GM12892 (cell line): ENCODE data around the gene TLE5.
"Not testable (repeated sequence)": the region's sequence is repeated elsewhere in the genome, so short reads cannot be mapped to it uniquely, and the experiment has no call there.

Source experiments
- DNase-seq: peaks from one replicate; pipeline ENCODE4 v3.0.0; 2011; ENCODE audit not compliant: insufficient read length
- FAIRE-seq: peaks from 2 replicates; lab custom pipeline; 2011; peaks lifted over from hg19 to GRCh38; lab: Jason Lieb, UNC
- POLR2A ChIP-seq: IDR thresholded peaks from 2 replicates; pipeline ENCODE4 v1.6.1; 2011; ENCODE audit warnings: low read depth, low read length, control low read depth
- POLR2AphosphoS5 ChIP-seq: IDR thresholded peaks from 2 replicates; pipeline ENCODE4 v1.6.1; 2011; ENCODE audit warnings: low read depth, low read length, control low read depth
- TAF1 ChIP-seq: IDR thresholded peaks from 2 replicates; pipeline ENCODE4 v1.6.1; 2011; ENCODE audit warnings: low read depth, mild to moderate bottlenecking, control low read depth, low read length, borderline replicate concordance

The TLE5 gene

DNA sequence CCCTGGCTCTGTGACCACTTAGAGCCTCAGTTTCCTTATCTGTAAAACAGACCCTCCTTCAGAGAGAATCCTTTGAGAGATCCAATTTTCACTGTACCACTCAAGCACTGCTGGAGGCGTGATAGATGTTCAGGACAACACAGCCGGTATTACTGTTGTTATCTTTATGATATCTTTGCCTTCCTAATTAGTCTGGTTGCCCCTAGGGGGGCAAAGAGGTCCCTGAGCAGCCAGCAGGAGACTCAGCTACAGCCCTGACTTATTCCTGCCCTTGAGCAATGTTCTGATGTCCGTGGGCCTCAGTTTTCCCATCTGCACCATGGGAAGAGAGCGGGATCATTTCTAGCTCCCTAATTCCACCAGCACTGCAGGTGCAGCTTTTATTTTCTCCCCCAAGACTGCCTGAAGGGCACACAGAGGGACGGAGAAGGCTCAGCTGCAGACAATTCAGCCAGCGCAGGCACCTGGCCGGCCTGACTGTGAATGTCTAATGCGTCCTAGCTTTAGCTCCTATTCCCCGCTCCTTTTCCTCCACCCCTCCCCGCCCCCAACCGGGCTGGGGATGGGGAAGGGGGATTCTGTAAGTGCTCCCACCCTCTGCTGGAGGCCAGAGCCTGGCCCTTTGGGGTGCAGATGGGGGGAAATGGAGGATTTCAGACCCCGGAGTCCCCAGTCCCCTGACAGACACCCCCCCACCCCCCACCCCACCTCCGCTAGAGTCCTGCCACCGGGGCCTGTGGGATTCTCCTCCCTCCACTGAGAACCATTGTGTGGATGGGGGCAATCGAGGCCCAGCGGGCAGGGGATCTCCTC, 16.2 kb downstream of the TLE5 start:
- no peak for DNase-seq

DNA sequence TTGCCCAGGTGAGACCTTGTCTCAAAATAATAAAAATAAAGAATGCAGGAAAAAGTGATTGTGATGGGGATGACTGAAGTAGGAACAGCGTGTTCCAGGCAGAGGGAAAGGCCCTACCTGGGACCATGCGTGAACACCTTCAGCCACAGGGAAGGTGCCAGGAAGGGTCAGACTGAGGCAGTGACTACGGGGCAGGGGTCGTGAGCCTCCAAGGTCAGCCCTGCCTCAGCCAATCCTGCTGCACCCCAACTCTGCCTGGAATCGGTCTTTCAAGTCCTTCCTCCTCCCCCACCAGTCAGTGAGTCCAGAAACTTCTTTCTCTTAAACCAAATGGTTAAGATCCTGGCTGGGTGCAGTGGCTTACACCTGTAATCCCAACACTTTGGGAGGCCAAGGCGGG, 17.1 kb downstream of the TLE5 start:
- TF ChIP-seq POLR2A: no peak
- no peak for TF ChIP-seq POLR2AphosphoS5
- TF ChIP-seq TAF1: no peak
- no peak for FAIRE-seq
- DNase-seq: no peak

More for the DNA sequence above, 16.2 kb downstream of the TLE5 start:
- TF ChIP-seq TAF1: no peak
- TF ChIP-seq POLR2A: no peak
- TF ChIP-seq POLR2AphosphoS5: no peak
- no peak for FAIRE-seq

DNA sequence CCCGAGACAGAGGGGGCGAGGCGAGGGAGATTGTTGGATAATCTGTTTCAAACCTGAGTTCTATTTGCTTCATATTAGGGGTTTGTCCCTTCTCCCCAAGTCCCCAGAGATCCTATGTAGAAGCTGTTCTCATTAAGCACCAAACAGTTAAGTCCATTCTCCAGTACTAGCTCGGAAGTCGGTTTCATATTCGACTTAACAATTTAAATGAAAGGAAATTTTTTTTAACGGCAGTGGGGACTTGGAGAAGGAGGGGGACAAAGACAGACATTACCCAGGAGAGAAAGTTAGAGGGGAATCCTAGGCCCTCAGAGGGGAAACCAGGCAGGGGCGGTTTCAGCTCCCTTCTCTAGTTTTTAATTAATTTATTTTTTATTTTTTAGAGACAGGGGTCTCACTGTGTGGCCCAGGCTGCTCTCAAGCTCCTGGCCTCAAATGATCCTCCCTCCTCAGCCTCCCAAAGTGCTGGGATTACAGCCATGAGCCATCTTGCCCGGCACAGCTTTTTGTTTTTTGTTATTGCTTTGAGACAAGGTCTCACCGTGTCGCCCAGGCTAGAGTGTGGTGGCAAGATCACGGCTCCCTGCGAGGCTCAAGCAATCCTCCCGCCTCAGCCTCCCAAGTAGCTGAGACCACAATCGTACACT, 19.6 kb downstream of the TLE5 start:
- no peak for DNase-seq
- FAIRE-seq: no peak

DNA sequence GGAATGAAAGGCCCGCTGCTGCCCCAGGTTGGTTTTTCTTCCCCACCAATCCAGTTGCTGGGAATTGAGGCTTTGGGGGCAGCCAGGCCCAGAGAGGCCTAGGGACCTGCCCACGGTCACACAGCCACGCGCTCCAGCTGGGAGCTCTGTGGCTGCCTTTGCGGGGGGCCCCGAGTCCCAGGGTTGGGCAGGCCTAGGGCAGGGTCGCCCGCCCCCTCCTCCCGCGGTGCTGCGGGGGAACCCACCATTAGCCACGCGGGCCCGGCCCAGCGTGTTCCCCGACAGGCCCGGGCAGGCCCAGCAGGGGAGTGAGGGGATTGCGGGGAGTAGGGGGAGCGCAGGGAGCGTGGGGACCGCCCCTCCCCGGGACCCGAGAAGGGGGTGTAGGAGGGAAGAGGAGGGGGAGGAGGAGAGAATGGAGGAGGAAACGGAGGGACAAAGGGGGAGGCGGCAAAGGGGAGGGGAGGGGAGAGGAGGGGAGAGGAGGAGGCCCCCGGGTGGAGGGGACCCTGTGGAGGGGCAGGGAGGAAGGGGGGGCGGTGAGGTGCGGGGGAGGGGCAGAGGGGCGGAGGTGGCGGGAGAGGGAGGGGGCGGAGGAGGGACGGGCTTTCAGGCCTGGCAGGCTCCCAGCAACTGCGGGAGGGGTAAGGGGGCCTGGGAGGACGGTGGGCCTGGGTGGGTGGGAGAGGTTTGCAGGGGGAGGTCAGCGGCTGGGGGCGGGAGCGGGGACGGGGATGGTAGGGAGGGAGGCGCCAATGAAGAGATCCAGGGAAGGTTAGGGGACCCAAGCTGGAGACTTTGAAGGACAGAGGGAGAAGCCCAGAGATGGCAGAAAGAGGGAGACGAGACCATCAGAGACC, 20.3 kb downstream of the TLE5 start:
- DNase-seq (no peak), FAIRE-seq (no peak)
- TF ChIP-seq POLR2AphosphoS5 (no peak), POLR2A (no peak), TAF1 (no peak)

More for the DNA sequence above, 19.6 kb downstream of the TLE5 start:
- TF ChIP-seq POLR2A: no peak
- no peak for TF ChIP-seq TAF1
- no peak for TF ChIP-seq POLR2AphosphoS5

DNA sequence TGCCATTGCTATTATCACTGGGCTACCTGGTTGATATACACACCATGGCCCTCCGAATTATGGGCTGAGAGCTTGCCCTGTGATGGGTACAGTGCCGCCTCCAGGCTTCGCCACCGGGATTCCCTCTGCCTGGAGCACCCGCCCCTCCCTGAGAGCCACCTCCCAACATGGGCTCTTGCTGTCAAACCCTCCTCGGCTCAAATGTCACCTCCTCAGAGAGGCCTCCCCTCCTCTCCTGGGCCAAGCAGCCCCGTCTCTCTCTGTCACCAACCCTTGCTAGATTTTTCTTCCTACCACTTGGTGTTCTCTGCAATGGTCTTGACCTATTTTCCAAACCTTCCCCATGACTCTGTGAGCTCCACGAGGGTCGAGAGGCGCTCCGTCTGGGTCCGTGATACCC, 21.0 kb downstream of the TLE5 start:
- no peak for FAIRE-seq

DNA sequence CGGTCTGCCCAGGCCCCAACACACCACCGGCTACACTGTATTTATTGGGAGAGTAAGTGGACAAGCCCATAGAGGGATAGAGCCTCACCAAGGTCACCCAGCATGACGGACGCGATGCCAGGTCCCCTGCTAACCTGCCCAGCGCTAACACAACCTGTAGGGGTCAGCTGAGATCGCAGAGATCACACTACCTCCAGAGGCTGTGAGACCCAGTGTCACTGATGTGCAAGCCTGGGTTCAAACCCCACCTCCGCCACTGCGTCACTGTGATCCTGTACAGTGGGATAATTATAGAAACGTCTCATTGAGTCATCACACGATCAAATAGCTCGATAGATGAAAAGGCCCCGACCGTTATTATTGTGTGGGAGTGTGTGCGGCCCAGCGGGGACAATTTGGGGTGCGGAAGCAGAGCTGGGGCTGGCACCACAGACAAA, 22.6 kb downstream of the TLE5 start:
- TF ChIP-seq POLR2A (no peak), POLR2AphosphoS5 (no peak), TAF1 (no peak)
- FAIRE-seq (no peak), DNase-seq (no peak)

More for the DNA sequence above, 21.0 kb downstream of the TLE5 start:
- DNase-seq: no peak
- TF ChIP-seq POLR2A (no peak), TAF1 (no peak), POLR2AphosphoS5 (no peak)

DNA sequence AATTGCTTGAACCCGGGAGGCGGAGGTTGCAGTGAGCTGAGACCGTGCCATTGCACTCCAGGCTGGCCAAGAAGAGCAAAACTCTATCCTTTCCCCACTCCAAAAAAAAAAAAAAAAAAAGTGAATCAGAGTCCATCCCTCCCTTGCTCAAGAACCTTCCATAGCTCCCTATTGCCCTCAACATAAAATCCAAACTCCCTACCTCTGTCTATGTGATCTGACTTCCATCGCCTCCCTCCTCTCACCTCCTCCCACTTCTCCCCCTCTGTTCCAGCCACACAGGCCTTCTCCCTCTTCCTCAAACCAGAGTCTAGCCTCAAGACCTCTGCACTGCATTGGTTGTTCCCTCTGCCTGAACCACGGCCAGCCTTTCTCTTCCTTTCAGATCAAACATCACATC, 23.2 kb downstream of the TLE5 start:
- FAIRE-seq: no peak

DNA sequence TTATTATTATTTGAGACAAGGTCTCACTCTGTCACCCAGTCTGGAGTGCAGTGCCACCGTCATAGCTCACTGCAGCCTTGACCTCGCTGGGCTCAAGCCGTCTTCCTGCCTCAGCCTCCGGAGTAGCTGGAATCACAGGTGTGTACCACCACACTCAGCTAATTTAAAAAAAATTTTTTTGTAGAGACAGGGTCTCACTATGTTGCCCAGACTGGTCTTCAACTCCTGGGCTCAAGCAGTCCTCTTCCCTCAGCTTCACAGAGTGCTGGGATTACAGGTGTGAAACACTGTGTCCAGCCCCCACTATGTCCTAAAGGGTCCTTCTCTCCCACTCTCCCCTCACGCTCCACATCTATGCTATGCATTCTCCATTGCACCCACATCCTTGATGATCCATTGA, 24.1 kb downstream of the TLE5 start:
- DNase-seq: no peak
- FAIRE-seq: no peak
- TF ChIP-seq TAF1: no peak
- no peak for TF ChIP-seq POLR2AphosphoS5
- TF ChIP-seq POLR2A: no peak

More for the DNA sequence above, 23.2 kb downstream of the TLE5 start:
- TF ChIP-seq POLR2AphosphoS5: no peak
- TF ChIP-seq TAF1: no peak
- TF ChIP-seq POLR2A: no peak
- DNase-seq: no peak

DNA sequence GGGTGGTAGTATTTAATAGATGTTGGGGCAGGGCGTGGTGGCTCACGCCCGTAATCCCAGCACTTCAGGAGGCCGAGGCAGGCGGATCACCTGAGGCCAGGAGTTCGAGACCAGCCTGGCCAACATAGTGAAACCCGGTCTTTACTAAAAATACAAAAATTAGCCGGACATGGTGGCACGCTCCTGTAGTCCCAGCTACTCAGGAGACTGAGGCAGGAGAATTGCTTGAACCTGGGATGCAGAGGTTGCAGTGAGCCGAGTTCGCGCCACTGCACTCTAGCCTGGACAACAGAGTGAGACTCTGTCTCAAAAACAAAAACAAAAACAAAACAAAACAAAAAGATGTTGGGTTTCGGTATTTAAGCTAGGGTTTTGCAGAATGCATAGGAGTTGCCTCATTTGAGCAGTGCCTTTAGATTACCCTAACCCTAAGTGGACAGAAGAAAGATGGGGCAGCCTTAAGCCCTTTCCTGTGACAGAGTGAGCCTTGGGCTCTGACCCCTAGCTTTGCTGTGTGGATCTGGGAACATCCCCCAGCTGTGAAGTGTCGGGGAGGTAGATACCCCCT, 25.2 kb downstream of the TLE5 start:
- not testable (repeated sequence) for DNase-seq, FAIRE-seq

DNA sequence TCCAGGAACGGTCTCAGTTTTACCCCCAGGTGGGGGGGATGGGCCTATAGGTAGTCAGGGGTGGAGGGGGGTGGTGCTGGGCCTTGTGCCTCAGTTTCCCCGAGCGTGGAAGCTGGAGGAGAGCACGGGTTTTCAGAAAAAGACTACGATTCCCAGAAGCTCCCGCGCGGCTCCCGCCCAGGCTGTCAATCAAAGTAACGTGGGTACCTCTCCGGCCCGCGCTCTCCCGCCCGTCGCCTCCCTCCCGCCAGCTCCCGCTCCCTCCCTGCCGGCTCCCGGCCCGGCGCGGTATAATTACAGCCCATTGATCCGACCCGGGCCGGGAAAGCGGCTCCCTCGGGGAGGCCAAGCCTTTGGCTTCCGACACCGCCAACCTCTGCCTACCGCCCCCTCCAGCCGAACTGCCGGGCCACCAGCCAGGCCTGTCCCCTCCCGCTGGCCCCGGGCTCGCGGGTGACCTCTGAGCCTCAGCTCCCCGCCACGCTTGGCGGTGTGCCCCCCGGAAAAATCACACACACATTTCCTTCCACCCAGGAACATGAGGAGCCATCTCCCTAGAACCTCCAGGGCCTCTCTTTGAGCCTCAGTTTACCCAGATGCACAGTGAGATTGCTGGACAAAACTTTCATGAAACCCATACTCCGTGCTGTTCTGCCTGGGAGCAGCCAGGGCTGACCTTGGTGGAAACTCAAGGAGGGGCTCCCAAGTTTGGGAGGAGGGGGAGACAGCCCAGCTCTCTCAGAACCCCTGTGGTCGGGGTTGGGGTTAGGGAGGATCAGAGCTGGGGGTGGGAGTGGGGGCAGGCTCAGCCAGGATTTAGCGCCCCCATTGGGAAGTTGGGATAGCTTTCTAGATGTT, 25.9 kb downstream of the TLE5 start:
- FAIRE-seq: peak; percentile 63
- no peak for TF ChIP-seq POLR2AphosphoS5

DNA sequence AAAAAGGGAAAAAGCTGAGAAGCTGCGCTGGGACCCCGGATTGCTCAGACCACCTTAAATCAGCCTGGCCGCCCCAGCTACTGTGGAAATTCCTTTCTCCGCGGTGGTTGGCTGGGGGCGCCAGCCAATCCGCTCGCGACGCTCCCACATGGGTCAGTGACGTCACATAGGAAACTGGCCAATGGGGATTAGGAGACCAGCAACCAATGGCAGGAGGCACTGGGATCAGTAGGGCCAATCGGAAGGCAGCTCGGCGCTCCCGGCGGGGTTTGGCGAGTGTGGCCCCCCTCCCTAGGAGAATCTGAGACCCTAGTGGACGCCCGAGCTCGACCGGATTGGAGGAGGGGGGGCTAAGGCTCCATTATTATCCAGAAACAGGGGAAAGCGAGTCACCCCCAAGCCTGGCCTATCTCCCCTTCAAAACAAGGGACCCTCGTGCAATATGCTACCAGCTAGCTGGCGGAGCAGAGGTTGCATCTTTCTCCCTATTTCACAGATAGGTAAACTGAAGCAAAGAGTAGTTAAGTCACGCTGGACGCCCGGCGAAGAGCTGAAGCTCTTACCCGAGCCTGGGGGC, 26.7 kb downstream of the TLE5 start:
- DNase-seq (peak; percentile 100), FAIRE-seq (peak; percentile 98)
- TF ChIP-seq POLR2A (peak; percentile 44; the same call in 1 of the 2 replicates), POLR2AphosphoS5 (peak; percentile 58; the same call in 1 of the 2 replicates), TAF1 (no peak)

More for the DNA sequence above, 25.9 kb downstream of the TLE5 start:
- DNase-seq: peak; percentile 86
